ENCODE data around the gene TSPAN4. TPM values are rescaled to one million over a fixed set of nuclear protein-coding genes. Genes with fewer than 3 reads are reported as not detected.

TSPAN4 gene
- total RNA-seq, 2 experiments from 2014 or later = 1.6 to 2.0 TPM

DNA sequence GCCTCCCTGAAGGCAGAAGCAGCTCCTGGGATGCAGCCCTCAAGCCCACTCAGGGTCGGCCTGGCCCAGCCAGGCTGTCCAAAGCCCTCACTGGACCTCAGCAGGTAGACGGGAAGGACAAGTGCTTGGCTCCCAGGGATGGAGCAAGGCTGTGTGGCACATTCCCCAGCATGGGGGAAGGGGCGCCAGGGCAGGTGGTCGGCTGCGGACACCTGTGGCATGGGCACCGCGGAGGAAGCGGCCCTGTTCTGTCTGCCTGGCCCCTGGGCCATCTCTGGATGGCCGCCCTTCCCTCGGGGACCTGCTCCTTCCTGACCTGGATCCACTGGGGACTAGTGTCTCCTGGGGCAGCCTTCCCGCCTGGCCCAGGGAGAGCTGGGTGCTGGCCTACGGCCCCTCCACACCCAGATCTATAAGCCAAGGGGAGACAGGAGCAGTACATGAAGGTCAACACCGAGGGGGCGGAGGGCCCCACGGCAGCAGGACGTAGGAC is 42.0 kb downstream of the TSPAN4 start:
- ChIA-PET POLR2A (no interaction called here), CTCF (no interaction called here)
- TF ChIP-seq, protein P1, sequence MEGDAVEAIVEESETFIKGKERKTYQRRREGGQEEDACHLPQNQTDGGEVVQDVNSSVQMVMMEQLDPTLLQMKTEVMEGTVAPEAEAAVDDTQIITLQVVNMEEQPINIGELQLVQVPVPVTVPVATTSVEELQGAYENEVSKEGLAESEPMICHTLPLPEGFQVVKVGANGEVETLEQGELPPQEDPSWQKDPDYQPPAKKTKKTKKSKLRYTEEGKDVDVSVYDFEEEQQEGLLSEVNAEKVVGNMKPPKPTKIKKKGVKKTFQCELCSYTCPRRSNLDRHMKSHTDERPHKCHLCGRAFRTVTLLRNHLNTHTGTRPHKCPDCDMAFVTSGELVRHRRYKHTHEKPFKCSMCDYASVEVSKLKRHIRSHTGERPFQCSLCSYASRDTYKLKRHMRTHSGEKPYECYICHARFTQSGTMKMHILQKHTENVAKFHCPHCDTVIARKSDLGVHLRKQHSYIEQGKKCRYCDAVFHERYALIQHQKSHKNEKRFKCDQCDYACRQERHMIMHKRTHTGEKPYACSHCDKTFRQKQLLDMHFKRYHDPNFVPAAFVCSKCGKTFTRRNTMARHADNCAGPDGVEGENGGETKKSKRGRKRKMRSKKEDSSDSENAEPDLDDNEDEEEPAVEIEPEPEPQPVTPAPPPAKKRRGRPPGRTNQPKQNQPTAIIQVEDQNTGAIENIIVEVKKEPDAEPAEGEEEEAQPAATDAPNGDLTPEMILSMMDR (IDR thresholded peaks at IDR 0.05) = no peak
- H3K27ac ChIP-seq (ENCODE audit: low read depth in 1 of 2, low read length in 2 of 2) = no peak overlapping the region
- no peaks in the 10 kb centered on the region for H3K9me3 Mint-ChIP-seq
- H3K4me3 Mint-ChIP-seq = no peak overlapping the region
- no peak overlapping the region for H3K4me3 ChIP-seq (ENCODE audit: low read length)
- no peaks in the 10 kb centered on the region for H3K9me3 ChIP-seq (ENCODE audit: control insufficient read depth in 1 of 2, insufficient read depth in 1 of 2, low read length in 2 of 2)
- no peak overlapping the region for H3K27ac Mint-ChIP-seq
- peaks cover 37% of the 10 kb centered on the region for H3K36me3 Mint-ChIP-seq (ENCODE audit: low read depth)
- ATAC-seq (ENCODE audit: poor library complexity) = no peak
- intact Hi-C loops (cut with DNase I, micrococcal nuclease) = no loop called here
- H3K4me1 ChIP-seq (ENCODE audit: insufficient read depth, low read length) = no peaks in the 10 kb centered on the region
- no peaks in the 10 kb centered on the region for H3K27me3 ChIP-seq (ENCODE audit: control insufficient read depth in 1 of 2, insufficient read depth in 2 of 2, low read length in 2 of 2)
- DNase-seq = no peak
- no peaks in the 10 kb centered on the region for H3K4me1 Mint-ChIP-seq (ENCODE audit: low read depth)
- peaks cover 7% of the 10 kb centered on the region for H3K36me3 ChIP-seq (ENCODE audit: insufficient read depth, low read length)
- no peaks in the 10 kb centered on the region for H3K27me3 Mint-ChIP-seq

DNA sequence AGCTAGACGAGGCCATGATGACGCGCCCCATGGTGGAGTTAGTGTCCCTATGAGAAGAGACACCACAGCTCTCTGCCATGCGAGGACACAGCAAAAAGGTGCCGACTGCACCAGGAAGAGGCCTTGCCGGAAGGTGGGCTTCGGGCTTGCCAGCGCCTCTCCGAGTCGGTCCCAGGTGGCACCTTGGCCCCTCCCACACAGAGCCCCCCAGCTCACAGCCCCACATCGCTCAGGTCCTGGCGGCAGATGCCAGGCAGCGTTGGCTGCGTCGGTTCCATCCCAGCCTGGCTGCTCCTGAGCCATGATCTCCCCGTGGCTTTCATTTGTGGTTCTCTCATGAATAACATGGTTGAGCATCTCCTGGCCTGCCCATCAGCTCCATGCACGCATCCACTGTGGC is 43.9 kb downstream of the TSPAN4 start:
- ChIA-PET CTCF (interaction anchor here (0.7 to 1.1 kb wide), 2 partner anchors 14 to 38 kb away, joined by 3 read pairs; no protein-coding TSS in a partner anchor), POLR2A (no interaction called here)

DNA sequence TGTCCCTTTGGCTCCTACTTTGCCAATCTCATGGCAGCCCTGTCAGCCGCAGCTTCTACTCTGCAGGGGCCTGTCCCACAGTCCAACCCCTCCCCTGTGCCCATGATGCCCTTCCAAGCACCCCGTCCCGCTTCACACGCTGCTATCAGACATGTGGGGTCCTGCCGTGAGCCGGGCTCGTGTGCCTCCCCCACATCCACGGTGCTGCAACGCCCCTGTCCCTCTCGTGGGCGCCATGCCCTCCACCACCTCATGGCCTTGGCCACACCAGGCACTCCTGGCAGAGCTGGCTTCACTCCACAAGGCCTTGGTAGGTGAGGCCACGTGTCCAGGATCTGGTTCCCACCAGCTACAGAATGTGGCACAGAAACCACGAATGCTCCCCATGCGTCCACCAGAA is 44.9 kb downstream of the TSPAN4 start:
- TF ChIP-seq, protein P1 (IDR thresholded peaks at IDR 0.05) = no peak
- no peaks in the 10 kb centered on the region for H3K4me1 Mint-ChIP-seq (ENCODE audit: low read depth)
- no peaks in the 10 kb centered on the region for H3K27me3 Mint-ChIP-seq
- no peak overlapping the region for H3K4me3 Mint-ChIP-seq
- peaks cover 20% of the 10 kb centered on the region for H3K36me3 Mint-ChIP-seq (ENCODE audit: low read depth)
- Histone ChIP-seq H3K9me3 (ENCODE audit: control insufficient read depth in 1 of 2, insufficient read depth in 1 of 2, low read length in 2 of 2) (no peaks in the 10 kb centered on the region), H3K4me3 (ENCODE audit: low read length) (no peak overlapping the region), H3K4me1 (ENCODE audit: insufficient read depth, low read length) (no peaks in the 10 kb centered on the region), H3K36me3 (ENCODE audit: insufficient read depth, low read length) (peaks cover 6% of the 10 kb centered on the region), H3K27me3 (ENCODE audit: control insufficient read depth in 1 of 2, insufficient read depth in 2 of 2, low read length in 2 of 2) (no peaks in the 10 kb centered on the region), H3K27ac (ENCODE audit: low read depth in 1 of 2, low read length in 2 of 2) (no peak overlapping the region)
- H3K27ac Mint-ChIP-seq = no peak overlapping the region
- ATAC-seq (ENCODE audit: poor library complexity) = no peak
- H3K9me3 Mint-ChIP-seq = no peaks in the 10 kb centered on the region
- ChIA-PET POLR2A (no interaction called here), CTCF (no interaction called here)
- no peak for DNase-seq
- intact Hi-C loops (cut with DNase I, micrococcal nuclease) = no loop called here

More for the DNA sequence above, 43.9 kb downstream of the TSPAN4 start:
- Histone ChIP-seq H3K9me3 (ENCODE audit: control insufficient read depth in 1 of 2, insufficient read depth in 1 of 2, low read length in 2 of 2) (no peaks in the 10 kb centered on the region), H3K27me3 (ENCODE audit: control insufficient read depth in 1 of 2, insufficient read depth in 2 of 2, low read length in 2 of 2) (no peaks in the 10 kb centered on the region), H3K4me3 (ENCODE audit: low read length) (no peak overlapping the region), H3K4me1 (ENCODE audit: insufficient read depth, low read length) (no peaks in the 10 kb centered on the region), H3K36me3 (ENCODE audit: insufficient read depth, low read length) (peaks cover 6% of the 10 kb centered on the region), H3K27ac (ENCODE audit: low read depth in 1 of 2, low read length in 2 of 2) (no peak overlapping the region)
- no peaks in the 10 kb centered on the region for H3K27me3 Mint-ChIP-seq
- intact Hi-C loops (cut with DNase I, micrococcal nuclease) = no loop called here
- DNase-seq (no peak), ATAC-seq (ENCODE audit: poor library complexity) (no peak)
- H3K9me3 Mint-ChIP-seq = no peaks in the 10 kb centered on the region
- H3K4me1 Mint-ChIP-seq (ENCODE audit: low read depth) = no peaks in the 10 kb centered on the region
- TF ChIP-seq, protein P1 (IDR thresholded peaks at IDR 0.05) = no peak
- no peak overlapping the region for H3K4me3 Mint-ChIP-seq
- H3K36me3 Mint-ChIP-seq (ENCODE audit: low read depth) = peaks cover 27% of the 10 kb centered on the region
- no peak overlapping the region for H3K27ac Mint-ChIP-seq

All from CD4-positive, alpha-beta T cell (primary cell).